T-helper 9 cell (primary cell): ENCODE measurements around the gene KTN1.

Experiments used
- DNase-seq: peaks from one replicate; pipeline ENCODE4 v3.0.0-alpha.2; 2020

Gene KTN1

GRCh38 chr14:55610713-55611370, 30.8 kb downstream of the KTN1 start:
- no peak for DNase-seq

- DNase-seq, result no peak
Measured at GRCh38 chr14:55611859-55612258, 31.9 kb downstream of the KTN1 start.

GRCh38 chr14:55614304-55614703, 34.3 kb downstream of the KTN1 start:
- no peak for DNase-seq

GRCh38 chr14:55620277-55620676, 40.3 kb downstream of the KTN1 start:
- DNase-seq, result no peak

- no peak for DNase-seq
Measured at GRCh38 chr14:55620981-55621380, 41.0 kb downstream of the KTN1 start.

- DNase-seq, result no peak
Measured at GRCh38 chr14:55621391-55621790, 41.4 kb downstream of the KTN1 start.

GRCh38 chr14:55624913-55625312, 44.9 kb downstream of the KTN1 start:
- DNase-seq, result no peak

GRCh38 chr14:55625481-55625880, 45.5 kb downstream of the KTN1 start:
- no peak for DNase-seq

GRCh38 chr14:55626131-55626530, 46.1 kb downstream of the KTN1 start:
- DNase-seq, result no peak

- no peak for DNase-seq
Measured at GRCh38 chr14:55628426-55628825, 48.4 kb downstream of the KTN1 start.

- no peak for DNase-seq
Measured at GRCh38 chr14:55638665-55639064, 58.7 kb downstream of the KTN1 start.

GRCh38 chr14:55641290-55641689, 61.3 kb downstream of the KTN1 start:
- no peak for DNase-seq

- DNase-seq, result no peak
Measured at GRCh38 chr14:55641954-55642353, 61.9 kb downstream of the KTN1 start.

- DNase-seq, result no peak
Measured at GRCh38 chr14:55645145-55645544, 65.1 kb downstream of the KTN1 start.

GRCh38 chr14:55645845-55646832, 66.1 kb downstream of the KTN1 start:
- no peak for DNase-seq

- no peak for DNase-seq
Measured at GRCh38 chr14:55650992-55651391, 71.0 kb downstream of the KTN1 start.

GRCh38 chr14:55654243-55654642, 74.2 kb downstream of the KTN1 start:
- DNase-seq, result no peak

GRCh38 chr14:55661029-55661428, 81.0 kb downstream of the KTN1 start:
- no peak for DNase-seq

- no peak for DNase-seq
Measured at GRCh38 chr14:55662752-55663151, 82.7 kb downstream of the KTN1 start.

GRCh38 chr14:55665067-55665675, 85.2 kb downstream of the KTN1 start:
- no peak for DNase-seq

GRCh38 chr14:55667801-55668200, 87.8 kb downstream of the KTN1 start:
- no peak for DNase-seq

- DNase-seq, result no peak
Measured at GRCh38 chr14:55671641-55672040, 91.6 kb downstream of the KTN1 start.

GRCh38 chr14:55673048-55673447, 93.0 kb downstream of the KTN1 start:
- no peak for DNase-seq

GRCh38 chr14:55681096-55681495, 101.1 kb downstream of the KTN1 start:
- no peak for DNase-seq
